ENCODE results near the gene PCGF3.
A peak's percentile ranks its signal among the peaks of the same experiment; 100 is the strongest.

Gene PCGF3

GRCh38 chr4:680551-680927, 25.1 kb upstream of the PCGF3 start:
- in situ Hi-C loops (cut with MboI; ENCODE audit: low pct_unique_long_range_greater_than_20kb, low sequenced_read_pairs, unreplicated experiment), result no loop called here
- peak; percentile 71 for DNase-seq (ENCODE audit: low spot score)
- no peak for TF ChIP-seq CTCF (IDR thresholded peaks at IDR 0.05; ENCODE audit: extremely low read depth, insufficient read depth, missing control alignments)

- DNase-seq (ENCODE audit: low spot score), result peak; percentile 85
- TF ChIP-seq CTCF (IDR thresholded peaks at IDR 0.05; ENCODE audit: extremely low read depth, insufficient read depth, missing control alignments), result no peak
- in situ Hi-C loops (cut with MboI; ENCODE audit: low pct_unique_long_range_greater_than_20kb, low sequenced_read_pairs, unreplicated experiment), result no loop called here
Measured at GRCh38 chr4:680928-681645, 24.5 kb upstream of the PCGF3 start.

GRCh38 chr4:681736-682451, 23.7 kb upstream of the PCGF3 start:
- TF ChIP-seq CTCF (IDR thresholded peaks at IDR 0.05; ENCODE audit: extremely low read depth, insufficient read depth, missing control alignments), result no peak
- in situ Hi-C loops (cut with MboI; ENCODE audit: low pct_unique_long_range_greater_than_20kb, low sequenced_read_pairs, unreplicated experiment), result no loop called here
- DNase-seq (ENCODE audit: low spot score), result peak; percentile 85

DNA sequence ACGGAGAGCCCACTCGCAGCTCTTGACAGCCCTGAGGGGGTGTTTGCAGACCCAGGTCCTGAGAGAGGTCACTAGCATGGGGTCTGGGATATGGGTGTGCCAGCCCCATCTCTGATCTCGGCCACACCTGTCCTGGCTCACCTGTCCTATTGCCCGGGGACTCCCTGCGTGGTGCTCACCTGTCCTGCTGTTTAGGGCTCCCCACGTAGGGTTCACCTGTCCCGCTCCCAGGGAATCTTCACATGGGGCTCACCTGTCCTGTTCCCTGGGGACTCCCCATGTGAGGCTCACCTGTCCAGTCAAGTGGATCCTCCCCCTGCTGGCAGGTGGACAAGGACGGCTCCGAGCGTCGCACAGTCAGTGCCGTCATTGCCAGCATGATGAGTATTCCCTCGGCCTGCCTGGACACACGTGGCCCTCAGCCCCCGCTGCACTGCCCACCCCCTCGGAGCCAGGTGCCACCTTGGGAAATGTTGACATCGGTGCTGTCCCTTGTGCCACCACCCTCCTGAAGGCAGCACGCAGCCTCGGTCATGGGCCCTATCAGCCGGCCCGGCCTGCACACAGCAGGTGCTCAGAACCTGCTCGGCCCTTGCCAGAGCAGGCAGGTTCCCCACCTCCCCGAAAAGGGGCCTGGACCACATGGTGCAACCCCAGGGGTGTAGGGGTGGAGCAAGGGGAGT, 23.0 kb upstream of the PCGF3 start:
- DNase-seq (ENCODE audit: low spot score), result no peak
- no peak for TF ChIP-seq CTCF (IDR thresholded peaks at IDR 0.05; ENCODE audit: extremely low read depth, insufficient read depth, missing control alignments)
- in situ Hi-C loops (cut with MboI; ENCODE audit: low pct_unique_long_range_greater_than_20kb, low sequenced_read_pairs, unreplicated experiment), result no loop called here

GRCh38 chr4:683247-683897, 22.3 kb upstream of the PCGF3 start:
- in situ Hi-C loops (cut with MboI; ENCODE audit: low pct_unique_long_range_greater_than_20kb, low sequenced_read_pairs, unreplicated experiment), result no loop called here
- TF ChIP-seq CTCF (IDR thresholded peaks at IDR 0.05; ENCODE audit: extremely low read depth, insufficient read depth, missing control alignments), result no peak
- DNase-seq (ENCODE audit: low spot score), result no peak

DNA sequence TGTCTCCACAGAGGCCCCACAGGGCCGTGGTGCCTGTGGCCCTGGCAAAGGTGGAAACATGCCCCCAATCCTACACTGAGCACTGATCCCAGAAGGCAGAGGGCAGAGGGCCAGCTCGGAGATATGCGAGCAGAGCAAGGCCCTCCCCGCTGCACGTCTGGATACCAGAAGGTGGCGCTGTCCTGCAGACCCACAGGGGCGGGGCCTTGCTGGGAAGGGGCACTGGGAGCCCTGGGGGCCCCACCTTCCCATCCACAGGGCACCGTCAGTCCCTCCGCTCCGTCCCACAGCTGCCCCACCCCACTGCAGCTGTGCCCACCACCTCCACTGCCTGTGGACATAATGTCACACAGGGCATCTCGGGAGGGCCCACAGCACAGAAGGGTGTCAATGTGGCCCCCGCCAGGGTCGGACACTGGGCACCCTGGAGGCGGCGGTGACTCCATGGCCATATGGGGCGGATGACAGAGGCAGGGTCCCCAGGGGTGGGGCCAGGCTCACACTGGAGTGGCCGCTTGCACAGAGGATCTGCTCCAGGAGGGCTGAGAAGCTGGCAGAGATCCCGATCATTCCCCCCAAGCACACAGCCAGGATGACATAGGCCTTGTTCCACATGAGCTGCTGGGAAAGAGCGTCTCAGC, 21.5 kb upstream of the PCGF3 start:
- peak; percentile 71 for DNase-seq (ENCODE audit: low spot score)
- peak; percentile 78 for TF ChIP-seq CTCF (IDR thresholded peaks at IDR 0.05; ENCODE audit: extremely low read depth, insufficient read depth, missing control alignments)
- in situ Hi-C loops (cut with MboI; ENCODE audit: low pct_unique_long_range_greater_than_20kb, low sequenced_read_pairs, unreplicated experiment), result no loop called here

Measured in GM13977 (cell line).